Stimulated activated CD4-positive, alpha-beta T cell treated with anti-CD3 and anti-CD28 coated beads, Interleukin-1b, Interleukin-23, amount 100 ng/mL, for 4 hours (primary cell): ENCODE data around the gene SSPN.

ENCODE experiments used
- DNase-seq, 2 donors: peaks; one replicate each; pipeline ENCODE4 v3.0.0-alpha.2; 2020; ENCODE audit warnings: low read depth in 2 of 2

The SSPN gene

GRCh38 chr12:26187014-26187798 lies 8.2 kb upstream of the SSPN start:
- DNase-seq, result no peak

GRCh38 chr12:26188127-26188526 lies 7.2 kb upstream of the SSPN start:
- DNase-seq, result no peak

- no peak for DNase-seq
Measured at GRCh38 chr12:26188641-26189040, 6.7 kb upstream of the SSPN start.

- no peak for DNase-seq
Measured at GRCh38 chr12:26192142-26192541, 3.2 kb upstream of the SSPN start.

- DNase-seq, result no peak
Measured at GRCh38 chr12:26193539-26193938, 1.8 kb upstream of the SSPN start.

- DNase-seq, result no peak
Measured at GRCh38 chr12:26195641-26196420, 458 bp downstream of the SSPN start.

- DNase-seq, result no peak
Measured at GRCh38 chr12:26196421-26196716, 996 bp downstream of the SSPN start.

- DNase-seq, result no peak
Measured at GRCh38 chr12:26197832-26198231, 2.5 kb downstream of the SSPN start.

GRCh38 chr12:26198742-26199141 lies 3.4 kb downstream of the SSPN start:
- no peak for DNase-seq

- no peak for DNase-seq
Measured at GRCh38 chr12:26203167-26203780, 7.9 kb downstream of the SSPN start.

- DNase-seq, result no peak
Measured at GRCh38 chr12:26204612-26205289, 9.4 kb downstream of the SSPN start.

- no peak for DNase-seq
Measured at GRCh38 chr12:26205298-26205697, 9.9 kb downstream of the SSPN start.

GRCh38 chr12:26205941-26206340 lies 10.6 kb downstream of the SSPN start:
- no peak for DNase-seq

- DNase-seq, result no peak
Measured at GRCh38 chr12:26211331-26211730, 16.0 kb downstream of the SSPN start.

- DNase-seq, result no peak
Measured at GRCh38 chr12:26212396-26212795, 17.0 kb downstream of the SSPN start.

- DNase-seq, result no peak
Measured at GRCh38 chr12:26212988-26213387, 17.6 kb downstream of the SSPN start.

GRCh38 chr12:26214121-26214520 lies 18.7 kb downstream of the SSPN start:
- DNase-seq, result no peak

GRCh38 chr12:26219736-26220135 lies 24.4 kb downstream of the SSPN start:
- DNase-seq, result no peak

GRCh38 chr12:26224657-26225056 lies 29.3 kb downstream of the SSPN start:
- DNase-seq, result no peak

- DNase-seq, result no peak
Measured at GRCh38 chr12:26226122-26226521, 30.7 kb downstream of the SSPN start.

GRCh38 chr12:26226629-26227360 lies 31.4 kb downstream of the SSPN start:
- no peak for DNase-seq

- no peak for DNase-seq
Measured at GRCh38 chr12:26227361-26227745, 32.0 kb downstream of the SSPN start.
